Measurements from ENCODE around the gene FOXP3. TPM values are rescaled to one million over a fixed set of nuclear protein-coding genes. Genes with fewer than 3 reads are reported as not detected.

The FOXP3 gene
- total and polyA plus RNA-seq, 2 of the 8 experiments (the other 6 are each of a cell fraction or from before 2014, with no cell fraction given): 0.37 to 0.54 TPM

DNA sequence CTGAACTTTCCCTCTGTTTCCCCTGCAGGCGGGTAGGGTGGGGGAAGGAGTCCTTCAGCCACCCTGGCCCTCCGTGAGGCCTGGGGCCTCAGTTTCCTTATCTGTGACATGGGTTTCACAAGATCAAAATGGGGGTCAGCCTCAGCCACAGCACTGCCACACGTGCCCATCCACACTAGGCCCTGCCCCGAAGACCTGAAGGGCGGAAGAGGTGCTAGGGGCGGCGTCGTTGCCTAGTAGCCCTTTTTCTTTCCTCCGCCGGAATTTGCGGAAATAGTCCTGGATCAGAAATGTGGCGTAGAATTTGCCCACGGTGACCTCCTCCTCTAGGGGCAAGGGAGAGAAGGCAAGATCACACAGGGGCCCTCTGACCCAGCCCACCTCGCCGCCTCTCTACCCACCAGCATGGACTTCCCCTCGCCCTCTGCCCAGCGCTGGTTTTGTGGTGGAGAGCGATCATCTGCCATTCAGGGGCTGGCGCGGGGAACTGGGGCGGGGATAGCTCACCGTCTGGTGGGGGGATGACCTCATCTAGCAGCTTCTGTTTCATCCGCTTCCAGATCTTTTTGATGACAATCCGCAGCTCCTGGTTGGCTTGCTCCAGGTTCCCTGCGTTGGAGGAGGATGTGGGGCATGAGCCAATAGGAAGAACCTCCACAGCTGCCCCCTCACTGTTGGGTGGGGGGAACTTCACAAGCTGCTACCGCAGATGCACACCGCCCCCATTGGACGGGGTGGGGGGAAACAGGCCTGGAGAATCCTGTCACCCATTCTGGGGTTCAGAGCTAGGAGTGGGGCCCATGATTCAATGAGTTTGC lies 54.9 kb downstream of the FOXP3 start:
- no peaks in the 10 kb centered on the region for H3K79me2 ChIP-seq (ENCODE audit: control insufficient read depth in 1 of 2, insufficient read depth in 2 of 2, low read length in 2 of 2)
- no peak overlapping the region for H2AK5ac ChIP-seq (ENCODE audit: low read depth, low read length)
- peak overlapping the region; percentile 35; the same call in 1 of the 2 replicates for H4K8ac ChIP-seq (ENCODE audit: extremely low read depth, insufficient read depth, low read length)
- no peak overlapping the region for H2BK15ac ChIP-seq (ENCODE audit: low read length)
- H3K9ac ChIP-seq (replicated peaks in 1 of 4; ENCODE audit: extremely low read depth in 1 of 4, low read depth in 3 of 4, low read length in 3 of 4): no peak overlapping the region; a peak in 1 of 7 replicates
- H3K4me3 ChIP-seq (ENCODE audit: extremely low read depth in 1 of 4, insufficient read depth in 2 of 4, low read depth in 3 of 4, low read length in 4 of 4): peak overlapping the region in 1 of 4 experiments; percentile 21; a peak in 1 of 8 replicates
- no peak overlapping the region for H2BK20ac ChIP-seq (ENCODE audit: low read length)
- no peak for DNase-seq (ENCODE audit: low read depth in 1 of 2, low spot score in 2 of 2)
- no peaks in the 10 kb centered on the region for H3K23me2 ChIP-seq (ENCODE audit: low read depth, low read length)
- POLR2A ChIA-PET (ENCODE audit: partially characterized antibody): interaction anchor here (1.0 kb wide), 1 partner anchor 9 kb away, joined by 3 read pairs; no protein-coding TSS in a partner anchor
- H3K36me3 ChIP-seq (ENCODE audit: control insufficient read depth in 2 of 4, insufficient read depth in 4 of 4, low read length in 3 of 4): no peaks in the 10 kb centered on the region
- H3K4ac ChIP-seq (replicated peaks; ENCODE audit: insufficient read length, low read depth, low read length): no peak overlapping the region
- H2BK5ac ChIP-seq (ENCODE audit: low read depth, low read length): no peak overlapping the region
- H3K27ac ChIP-seq (ENCODE audit: low read depth, low read length): no peak overlapping the region
- H4K91ac ChIP-seq (replicated peaks; ENCODE audit: insufficient read length, low read length): no peak overlapping the region
- WGBS, 2 experiments (ENCODE audit: extremely low coverage in 1 of 2, insufficient coverage in 1 of 2, insufficient read length in 1 of 2, insufficient replicate concordance in 2 of 2, low coverage in 1 of 2, low lambda C conversion rate in 2 of 2, missing lambda C conversion rate in 1 of 2): 61% methylated on average over 16 of the region's 28 CpGs; no CpG with 5 or more reads in 1 of the 2 experiments
- CTCF ChIA-PET (ENCODE audit: partially characterized antibody): interaction anchor here (0.6 to 4.6 kb wide), 6 partner anchors 12 to 638 kb away, joined by 3 to 22 read pairs (median 3); no protein-coding TSS in a partner anchor
- peak overlapping the region; percentile 28 to 44; a peak in 2 of 4 replicates for H3K4me2 ChIP-seq (ENCODE audit: insufficient read depth in 1 of 2, low read depth in 2 of 2, low read length in 2 of 2)
- no peak overlapping the region for H3K18ac ChIP-seq (ENCODE audit: extremely low read depth, low read length)
- H2BK12ac ChIP-seq (ENCODE audit: low read depth, low read length): no peak overlapping the region
- TF ChIP-seq, protein P1, sequence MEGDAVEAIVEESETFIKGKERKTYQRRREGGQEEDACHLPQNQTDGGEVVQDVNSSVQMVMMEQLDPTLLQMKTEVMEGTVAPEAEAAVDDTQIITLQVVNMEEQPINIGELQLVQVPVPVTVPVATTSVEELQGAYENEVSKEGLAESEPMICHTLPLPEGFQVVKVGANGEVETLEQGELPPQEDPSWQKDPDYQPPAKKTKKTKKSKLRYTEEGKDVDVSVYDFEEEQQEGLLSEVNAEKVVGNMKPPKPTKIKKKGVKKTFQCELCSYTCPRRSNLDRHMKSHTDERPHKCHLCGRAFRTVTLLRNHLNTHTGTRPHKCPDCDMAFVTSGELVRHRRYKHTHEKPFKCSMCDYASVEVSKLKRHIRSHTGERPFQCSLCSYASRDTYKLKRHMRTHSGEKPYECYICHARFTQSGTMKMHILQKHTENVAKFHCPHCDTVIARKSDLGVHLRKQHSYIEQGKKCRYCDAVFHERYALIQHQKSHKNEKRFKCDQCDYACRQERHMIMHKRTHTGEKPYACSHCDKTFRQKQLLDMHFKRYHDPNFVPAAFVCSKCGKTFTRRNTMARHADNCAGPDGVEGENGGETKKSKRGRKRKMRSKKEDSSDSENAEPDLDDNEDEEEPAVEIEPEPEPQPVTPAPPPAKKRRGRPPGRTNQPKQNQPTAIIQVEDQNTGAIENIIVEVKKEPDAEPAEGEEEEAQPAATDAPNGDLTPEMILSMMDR (IDR thresholded peaks at IDR 0.05; ENCODE audit: control extremely low read depth in 1 of 3, insufficient read depth in 1 of 3, low read depth in 1 of 3, low read length in 3 of 3): peak in 1 of 3 experiments; percentile 5; a peak in 2 of 4 replicates
- peak in 1 of 2 experiments; percentile 19; a peak in 2 of 4 replicates for TF ChIP-seq RAD21 (IDR thresholded peaks at IDR 0.05 in 1 of 2, conservative IDR thresholded peaks at IDR 0.05 in 1 of 2; ENCODE audit: low read depth in 2 of 2, low read length in 2 of 2)
- TF ChIP-seq GABPA (IDR thresholded peaks at IDR 0.05; ENCODE audit: borderline replicate concordance, insufficient read depth, low read length): no peak
- no peak for TF ChIP-seq CHD2 (IDR thresholded peaks at IDR 0.05; ENCODE audit: low read length)
- peaks cover 0 to 11% (median 2%) of the 10 kb centered on the region in 4 experiments; a peak in 2 of 7 replicates for H3K4me1 ChIP-seq (replicated peaks in 1 of 4; ENCODE audit: control insufficient read depth in 3 of 4, insufficient read depth in 4 of 4, low read length in 3 of 4)
- H2BK120ac ChIP-seq (replicated peaks; ENCODE audit: low read depth, low read length): no peak overlapping the region
- no peaks in the 10 kb centered on the region for H3K9me3 ChIP-seq (ENCODE audit: insufficient read depth in 2 of 2, low read depth in 1 of 2, low read length in 1 of 2)
- H3K27me3 ChIP-seq (replicated peaks in 1 of 4; ENCODE audit: control insufficient read depth in 3 of 4, extremely low read depth in 1 of 4, insufficient read depth in 3 of 4, low read length in 3 of 4): no peaks in the 10 kb centered on the region
- no peak overlapping the region for H3K56ac ChIP-seq (replicated peaks; ENCODE audit: insufficient read length, low read depth, low read length)
- H3K14ac ChIP-seq (ENCODE audit: insufficient read length): no peak overlapping the region
- no peaks in the 10 kb centered on the region for H3K79me1 ChIP-seq (ENCODE audit: low read depth, low read length)
- H4K20me1 ChIP-seq (replicated peaks in 1 of 2; ENCODE audit: control insufficient read depth in 1 of 2, insufficient read depth in 2 of 2, low read length in 2 of 2): no peaks in the 10 kb centered on the region
- no peak for FAIRE-seq
- H4K5ac ChIP-seq (ENCODE audit: insufficient read length, low read depth, low read length): no peak overlapping the region
- H3K23ac ChIP-seq (ENCODE audit: insufficient read length): no peak overlapping the region
- no peak overlapping the region; the same call in none of the 2 replicates for H2AFZ ChIP-seq (ENCODE audit: low read length)

Data from H1 (cell line).